ENCODE data around the gene VSIG10.

DNA sequence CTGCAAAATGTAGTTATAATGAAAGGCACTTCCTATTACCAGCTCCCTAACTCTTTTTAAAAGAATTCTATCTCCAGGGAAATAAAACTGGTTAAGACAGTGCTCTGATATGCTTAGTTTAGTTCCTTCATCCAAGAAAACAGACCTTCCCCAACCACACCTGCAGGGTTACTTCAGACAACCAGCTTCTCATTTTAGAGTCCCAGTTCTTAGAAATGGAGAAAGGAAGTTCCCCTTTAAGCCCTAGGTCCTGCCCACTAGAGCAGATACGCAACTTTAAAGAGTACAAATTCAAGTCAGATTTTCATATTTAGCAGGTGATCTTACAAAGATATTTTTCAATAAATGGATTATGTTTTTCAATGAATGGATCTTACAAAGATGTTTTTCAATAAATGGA, 38.4 kb downstream of the VSIG10 start:
- no peak for TF ChIP-seq EP300 (IDR thresholded peaks at IDR 0.05; ENCODE audit: borderline replicate concordance)
- TF ChIP-seq RAD21 (IDR thresholded peaks at IDR 0.05; ENCODE audit: low read depth): no peak
- no peak for TF ChIP-seq FOXM1 (IDR thresholded peaks at IDR 0.05; ENCODE audit: borderline replicate concordance, low read depth)
- TF ChIP-seq, protein P1, sequence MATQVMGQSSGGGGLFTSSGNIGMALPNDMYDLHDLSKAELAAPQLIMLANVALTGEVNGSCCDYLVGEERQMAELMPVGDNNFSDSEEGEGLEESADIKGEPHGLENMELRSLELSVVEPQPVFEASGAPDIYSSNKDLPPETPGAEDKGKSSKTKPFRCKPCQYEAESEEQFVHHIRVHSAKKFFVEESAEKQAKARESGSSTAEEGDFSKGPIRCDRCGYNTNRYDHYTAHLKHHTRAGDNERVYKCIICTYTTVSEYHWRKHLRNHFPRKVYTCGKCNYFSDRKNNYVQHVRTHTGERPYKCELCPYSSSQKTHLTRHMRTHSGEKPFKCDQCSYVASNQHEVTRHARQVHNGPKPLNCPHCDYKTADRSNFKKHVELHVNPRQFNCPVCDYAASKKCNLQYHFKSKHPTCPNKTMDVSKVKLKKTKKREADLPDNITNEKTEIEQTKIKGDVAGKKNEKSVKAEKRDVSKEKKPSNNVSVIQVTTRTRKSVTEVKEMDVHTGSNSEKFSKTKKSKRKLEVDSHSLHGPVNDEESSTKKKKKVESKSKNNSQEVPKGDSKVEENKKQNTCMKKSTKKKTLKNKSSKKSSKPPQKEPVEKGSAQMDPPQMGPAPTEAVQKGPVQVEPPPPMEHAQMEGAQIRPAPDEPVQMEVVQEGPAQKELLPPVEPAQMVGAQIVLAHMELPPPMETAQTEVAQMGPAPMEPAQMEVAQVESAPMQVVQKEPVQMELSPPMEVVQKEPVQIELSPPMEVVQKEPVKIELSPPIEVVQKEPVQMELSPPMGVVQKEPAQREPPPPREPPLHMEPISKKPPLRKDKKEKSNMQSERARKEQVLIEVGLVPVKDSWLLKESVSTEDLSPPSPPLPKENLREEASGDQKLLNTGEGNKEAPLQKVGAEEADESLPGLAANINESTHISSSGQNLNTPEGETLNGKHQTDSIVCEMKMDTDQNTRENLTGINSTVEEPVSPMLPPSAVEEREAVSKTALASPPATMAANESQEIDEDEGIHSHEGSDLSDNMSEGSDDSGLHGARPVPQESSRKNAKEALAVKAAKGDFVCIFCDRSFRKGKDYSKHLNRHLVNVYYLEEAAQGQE (IDR thresholded peaks at IDR 0.05; ENCODE audit: low read depth): no peak
- no peak for TF ChIP-seq TAF1 (IDR thresholded peaks at IDR 0.05; ENCODE audit: low read depth)
- no peak for TF ChIP-seq YY1 (IDR thresholded peaks at IDR 0.05; ENCODE audit: low read depth)
- TF ChIP-seq CREB1 (IDR thresholded peaks at IDR 0.05; ENCODE audit: low read depth): no peak
- TF ChIP-seq ZBTB7A (IDR thresholded peaks at IDR 0.05; ENCODE audit: low read depth): no peak
- TF ChIP-seq TCF12 (IDR thresholded peaks at IDR 0.05; ENCODE audit: low read depth): no peak
- TF ChIP-seq NFIC (IDR thresholded peaks at IDR 0.05): no peak
- no peak for TF ChIP-seq CEBPB (IDR thresholded peaks at IDR 0.05)

Measured in Ishikawa (cell line).